Naive thymus-derived CD4-positive, alpha-beta T cell (primary cell): ENCODE data around the gene SAFB. TPM values are rescaled to one million over a fixed set of nuclear protein-coding genes. Genes with fewer than 3 reads are reported as not detected.
A peak's percentile ranks its signal among the peaks of the same experiment; 100 is the strongest.

Experiments used
- ATAC-seq: fragments of 150-1000 bp; cut with Tn5 transposase; 2 replicates; pipeline ENCODE4 v1.10.0; 2021; ENCODE audit warnings: mild to moderate bottlenecking, moderate library complexity
- CTCF ChIA-PET: fragments of 350-600 bp; sonication (Branson Sonifier 250); formaldehyde crosslinking; loops from one replicate; lab custom pipeline; 2021; ENCODE audit warnings: antibody characterized with exemption; lab: Charles Lee
- POLR2A ChIA-PET: fragments of 350-600 bp; sonication (Branson Sonifier 250); formaldehyde crosslinking; loops from one replicate; lab custom pipeline; 2021; ENCODE audit warnings: antibody characterized with exemption, inconsistent platforms; lab: Charles Lee
- DNase-seq, 9 donors: peaks; one replicate each; pipeline versions ENCODE4 v3.0.0 to v3.0.0-alpha.2; 2020 to 2022; ENCODE audit warnings: mixed read lengths in 1 of 9
- H3K27ac ChIP-seq: one replicate; pipeline ENCODE4 v1.7.0; 2013; ENCODE audit warnings: mild to moderate bottlenecking, low read depth, low read length, moderate library complexity
- H3K27me3 ChIP-seq, 2 donors: one replicate each; pipeline ENCODE4 v1.7.0; 2013; ENCODE audit warnings: low read length in 2 of 2, mild to moderate bottlenecking in 2 of 2, moderate library complexity in 2 of 2; ENCODE audit not compliant: control insufficient read depth in 2 of 2, insufficient read depth in 2 of 2
- H3K36me3 ChIP-seq, 3 experiments: 1 replicate in 2 of 3; 2 replicates in 1 of 3; pipeline ENCODE4 v1.7.0; 2013; ENCODE audit warnings: low read length in 3 of 3, mild to moderate bottlenecking in 3 of 3, moderate library complexity in 1 of 3; ENCODE audit not compliant: insufficient read depth in 3 of 3, control insufficient read depth in 2 of 3
- H3K4me1 ChIP-seq, 2 donors: one replicate each; pipeline ENCODE4 v1.7.0; 2013; ENCODE audit warnings: low read length in 2 of 2, mild to moderate bottlenecking in 2 of 2, moderate library complexity in 1 of 2; ENCODE audit not compliant: control insufficient read depth in 2 of 2, insufficient read depth in 2 of 2
- H3K4me3 ChIP-seq: 2 replicates; pipeline ENCODE4 v1.7.0; 2013; ENCODE audit warnings: mild to moderate bottlenecking, low read length
- H3K9me3 ChIP-seq, 3 experiments: 1 replicate in 2 of 3; 2 replicates in 1 of 3; pipeline ENCODE4 v1.7.0; 2013; ENCODE audit warnings: low read length in 3 of 3; ENCODE audit not compliant: control insufficient read depth in 2 of 3
- H3K27ac Mint-ChIP-seq, 9 donors: one replicate each; pipeline ENCODE4 v1.8.0; 2020 to 2022; ENCODE audit warnings: mixed read lengths in 9 of 9, mild to moderate bottlenecking in 8 of 9, moderate library complexity in 5 of 9, inconsistent platforms in 2 of 9
- H3K27me3 Mint-ChIP-seq, 5 donors: one replicate each; pipeline ENCODE4 v1.8.0; 2021 to 2022; ENCODE audit warnings: mixed read lengths in 5 of 5, mild to moderate bottlenecking in 1 of 5
- H3K36me3 Mint-ChIP-seq, 5 donors: one replicate each; pipeline ENCODE4 v1.8.0; 2020 to 2022; ENCODE audit warnings: mixed read lengths in 5 of 5, mild to moderate bottlenecking in 3 of 5, inconsistent platforms in 1 of 5
- H3K4me1 Mint-ChIP-seq, 7 donors: one replicate each; pipeline ENCODE4 v1.8.0; 2020 to 2022; ENCODE audit warnings: mixed read lengths in 7 of 7, mild to moderate bottlenecking in 3 of 7, inconsistent platforms in 1 of 7
- H3K4me3 Mint-ChIP-seq, 10 donors: one replicate each; pipeline ENCODE4 v1.8.0; 2020 to 2022; ENCODE audit warnings: mild to moderate bottlenecking in 10 of 10, mixed read lengths in 10 of 10, moderate library complexity in 6 of 10, inconsistent platforms in 2 of 10
- H3K9me3 Mint-ChIP-seq, 11 donors: one replicate each; pipeline ENCODE4 v1.8.0; 2020 to 2022; ENCODE audit warnings: mixed read lengths in 11 of 11, mild to moderate bottlenecking in 4 of 11, inconsistent platforms in 1 of 11, moderate library complexity in 1 of 11
- intact Hi-C, 2 donors: fragments of 100-400 bp; cut with micrococcal nuclease; formaldehyde crosslinking; loops; one replicate each; pipeline ENCODE4 v1.15.1; 2023
- polyA plus RNA-seq, 2 donors: library from polyadenylated mRNA; unstranded; fragments of 300-500 nt; fragmentation: Illumina TruSeq; gene quantifications; one replicate each; pipeline ENCODE4 v1.2.3, GENCODE V29; 2021
- total RNA-seq, 6 experiments: library from RNA in 5 of 6; stranded (reverse) in 5 of 6; gene quantifications; 1 replicate in 5 of 6; 2 replicates in 1 of 6; pipeline ENCODE4 v1.2.3 and lab custom pipeline; 2021 to 2026

The SAFB gene
- total and polyA plus RNA-seq, 7 experiments from 2014 or later: 50.3 to 203 (median 170) TPM

DNA sequence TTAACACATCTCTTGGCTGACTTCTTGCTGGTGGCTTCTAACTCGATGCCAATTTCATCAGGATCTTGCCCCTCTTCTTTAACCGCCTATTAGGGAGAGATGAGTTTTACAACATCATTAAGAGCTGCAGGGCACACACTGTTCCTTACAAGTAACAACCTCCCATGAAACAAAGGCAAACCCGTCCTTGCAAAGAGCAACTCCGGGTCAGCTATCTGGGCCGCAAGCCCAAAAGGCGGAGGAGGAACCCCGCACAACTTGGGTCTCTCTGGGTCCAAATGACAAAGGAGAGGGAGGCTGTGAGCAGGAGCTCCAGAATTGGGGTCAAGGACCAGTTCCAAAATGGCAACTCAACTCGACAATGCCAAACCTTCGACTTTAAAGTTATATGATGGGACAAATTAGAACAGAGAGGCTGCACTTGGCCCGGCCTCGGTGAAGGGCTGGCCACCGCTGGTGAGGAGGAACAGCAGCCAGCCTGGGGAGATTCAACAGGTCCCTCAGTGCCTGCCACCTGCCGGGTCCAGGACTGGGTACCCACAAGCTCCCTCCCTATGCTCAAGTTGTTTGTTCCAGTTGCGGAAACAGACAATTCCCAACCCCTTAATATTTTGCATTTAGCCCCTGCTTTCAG is 1.5 kb upstream of the SAFB start:
- ChIA-PET POLR2A (interaction anchor here (0.5 to 3.0 kb wide), 10 partner anchors 9 to 897 kb away, joined by 3 to 18 read pairs (median 3); partner anchors contain the start of genes CATSPERD, LONP1 and NDUFA11), CTCF (interaction anchor here (1.0 to 2.3 kb wide), 2 partner anchors 65 to 68 kb away, joined by 3 to 7 read pairs; partner anchors contain the start of gene RPL36)
- no peaks in the 10 kb centered on the region for H3K9me3 ChIP-seq
- Mint-ChIP-seq H3K27me3 (peaks cover 0 to 5% (median 0%) of the 10 kb centered on the region in 5 donors), H3K4me1 (peaks cover 51 to 78% (median 68%) of the 10 kb centered on the region in 7 donors), H3K27ac (peak overlapping the region; percentile 91 to 100 (median 99)), H3K4me3 (peak overlapping the region; percentile 97 to 100 (median 100)), H3K36me3 (peaks cover 11 to 42% (median 28%) of the 10 kb centered on the region in 5 donors), H3K9me3 (peaks cover 0 to 6% (median 0%) of the 10 kb centered on the region in 11 donors)
- peak in 1 of 9 donors; percentile 24 for DNase-seq
- H3K36me3 ChIP-seq: peaks cover 4 to 71% (median 10%) of the 10 kb centered on the region in 3 experiments
- H3K27ac ChIP-seq: peak overlapping the region; percentile 89
- intact Hi-C loops: loop anchor here (5.0 kb wide), 3 partner anchors 281 to 741 kb away; partner anchors contain the start of genes CLPP (in 1 of the 2), NDUFA11 (in 1 of the 2) and VMAC (in 1 of the 2)
- no peaks in the 10 kb centered on the region for H3K27me3 ChIP-seq
- peak overlapping the region; percentile 89 for H3K4me3 ChIP-seq
- H3K4me1 ChIP-seq: peaks cover 45 to 53% of the 10 kb centered on the region in 2 donors
- ATAC-seq: no peak

DNA sequence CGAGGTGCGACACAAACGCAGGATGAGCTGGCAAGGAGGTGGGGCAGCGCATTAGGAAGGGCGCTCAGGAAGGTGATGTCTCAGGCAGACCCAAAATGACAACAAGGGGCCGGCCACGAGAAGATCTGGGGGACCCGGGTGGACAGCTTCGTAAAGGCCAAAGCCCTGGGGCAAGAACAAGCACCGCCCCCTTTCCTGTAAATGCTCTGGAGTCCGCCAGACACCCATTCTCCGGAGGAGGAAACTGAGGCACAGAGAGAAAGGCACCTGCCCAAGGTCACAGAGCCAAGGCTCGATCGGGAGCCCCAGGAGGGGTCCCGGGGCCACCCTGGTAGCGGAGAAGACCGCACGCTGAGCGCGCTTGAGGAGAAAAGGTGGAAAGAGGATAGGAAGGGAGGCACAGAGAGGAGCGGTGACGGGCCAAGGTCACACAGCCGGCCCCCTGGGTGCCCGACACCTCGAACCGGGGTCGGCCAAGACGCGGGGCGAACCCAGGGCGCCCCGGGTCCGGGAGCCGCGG is 878 bp upstream of the SAFB start:
- H3K9me3 Mint-ChIP-seq: peaks cover 0 to 6% (median 0%) of the 10 kb centered on the region in 11 donors
- POLR2A ChIA-PET: interaction anchor here (0.5 to 3.0 kb wide), 18 partner anchors 9 to 898 kb away, joined by 3 to 18 read pairs (median 8); partner anchors contain the start of genes CATSPERD, LONP1, NDUFA11 and RPL36
- peaks cover 9 to 71% (median 16%) of the 10 kb centered on the region in 3 experiments for H3K36me3 ChIP-seq
- ATAC-seq (no peak), DNase-seq (peak in 4 of 9 donors; percentile 10 to 23 (median 18))
- H3K27me3 ChIP-seq: no peaks in the 10 kb centered on the region
- CTCF ChIA-PET: interaction anchor here (1.1 to 2.3 kb wide), 3 partner anchors 65 to 182 kb away, joined by 3 to 8 read pairs (median 7); partner anchors contain the start of gene RPL36
- H3K9me3 ChIP-seq: no peaks in the 10 kb centered on the region
- peaks cover 53 to 80% (median 72%) of the 10 kb centered on the region in 7 donors for H3K4me1 Mint-ChIP-seq
- peak overlapping the region; percentile 89 for H3K4me3 ChIP-seq
- intact Hi-C loops: loop anchor here (1.0 to 5.0 kb wide), 10 partner anchors 58 to 897 kb away; partner anchors contain the start of genes MICOS13 (in 2 of the 2), CATSPERD (in 1 of the 2), CLPP (in 1 of the 2) and DUS3L (in 1 of the 2)
- H3K27ac Mint-ChIP-seq: peak overlapping the region; percentile 91 to 100 (median 99)
- H3K4me1 ChIP-seq: peaks cover 48 to 59% of the 10 kb centered on the region in 2 donors
- H3K27me3 Mint-ChIP-seq: peaks cover 0 to 5% (median 0%) of the 10 kb centered on the region in 5 donors
- peaks cover 11 to 45% (median 30%) of the 10 kb centered on the region in 5 donors for H3K36me3 Mint-ChIP-seq
- peak overlapping the region; percentile 89 for H3K27ac ChIP-seq
- peak overlapping the region; percentile 97 to 100 (median 100) for H3K4me3 Mint-ChIP-seq

DNA sequence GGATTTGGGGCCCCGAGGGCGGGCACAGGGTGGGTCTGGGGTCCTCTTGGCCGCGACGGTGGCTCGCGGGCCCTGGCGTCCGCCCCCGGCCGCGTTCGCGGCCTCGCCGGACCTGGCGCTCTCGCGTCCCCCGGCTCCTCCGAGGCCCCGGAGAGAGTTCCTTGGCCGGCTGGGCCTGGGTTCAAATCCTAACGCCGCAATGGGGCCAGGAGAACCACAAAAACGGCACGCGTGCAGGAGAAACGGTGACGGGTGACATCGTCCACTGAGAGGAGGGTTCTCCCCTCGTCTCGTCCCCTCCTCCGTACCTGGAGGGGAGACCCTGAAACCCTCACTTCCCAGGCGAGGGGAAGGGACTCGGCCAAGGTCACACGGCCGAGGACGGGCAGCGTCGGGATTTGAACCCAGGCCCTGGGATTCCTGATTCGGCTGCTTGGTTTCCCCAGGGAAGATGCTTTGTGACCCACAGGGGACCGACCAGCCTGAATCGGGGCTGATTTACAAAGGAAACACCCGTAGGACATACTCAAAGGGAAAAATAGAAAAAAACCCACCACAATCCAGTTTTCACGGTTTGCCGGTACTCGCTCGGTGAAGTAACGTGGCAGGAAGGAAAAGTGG is 624 bp downstream of the SAFB start:
- intact Hi-C loops: loop anchor here (1.0 to 5.0 kb wide), 11 partner anchors 67 to 1152 kb away; partner anchors contain the start of genes DUS3L (in 2 of the 2), VMAC (in 2 of the 2), CATSPERD (in 1 of the 2) and CLPP (in 1 of the 2)
- peaks cover 61 to 70% of the 10 kb centered on the region in 2 donors for H3K4me1 ChIP-seq
- Mint-ChIP-seq H3K9me3 (peaks cover 0 to 6% (median 0%) of the 10 kb centered on the region in 11 donors), H3K4me3 (peak overlapping the region; percentile 97 to 100 (median 100)), H3K4me1 (peaks cover 53 to 79% (median 71%) of the 10 kb centered on the region in 7 donors), H3K27me3 (peaks cover 0 to 5% (median 0%) of the 10 kb centered on the region in 5 donors), H3K27ac (peak overlapping the region; percentile 99 to 100 (median 100)), H3K36me3 (peaks cover 15 to 47% (median 30%) of the 10 kb centered on the region in 5 donors)
- ChIA-PET CTCF (interaction anchor here (1.1 to 2.3 kb wide), 3 partner anchors 63 to 181 kb away, joined by 3 to 8 read pairs (median 7); partner anchors contain the start of gene RPL36), POLR2A (interaction anchor here (0.7 to 3.0 kb wide), 17 partner anchors 8 to 280 kb away, joined by 3 to 18 read pairs (median 8); partner anchors contain the start of genes CATSPERD, LONP1, NDUFA11 and RPL36)
- no peaks in the 10 kb centered on the region for H3K9me3 ChIP-seq
- DNase-seq: peak in 1 of 9 donors; percentile 13
- H3K27ac ChIP-seq: peak overlapping the region; percentile 97
- peaks cover 9 to 63% (median 24%) of the 10 kb centered on the region in 3 experiments for H3K36me3 ChIP-seq
- H3K4me3 ChIP-seq: peak overlapping the region; percentile 91
- H3K27me3 ChIP-seq: no peaks in the 10 kb centered on the region
- no peak for ATAC-seq

DNA sequence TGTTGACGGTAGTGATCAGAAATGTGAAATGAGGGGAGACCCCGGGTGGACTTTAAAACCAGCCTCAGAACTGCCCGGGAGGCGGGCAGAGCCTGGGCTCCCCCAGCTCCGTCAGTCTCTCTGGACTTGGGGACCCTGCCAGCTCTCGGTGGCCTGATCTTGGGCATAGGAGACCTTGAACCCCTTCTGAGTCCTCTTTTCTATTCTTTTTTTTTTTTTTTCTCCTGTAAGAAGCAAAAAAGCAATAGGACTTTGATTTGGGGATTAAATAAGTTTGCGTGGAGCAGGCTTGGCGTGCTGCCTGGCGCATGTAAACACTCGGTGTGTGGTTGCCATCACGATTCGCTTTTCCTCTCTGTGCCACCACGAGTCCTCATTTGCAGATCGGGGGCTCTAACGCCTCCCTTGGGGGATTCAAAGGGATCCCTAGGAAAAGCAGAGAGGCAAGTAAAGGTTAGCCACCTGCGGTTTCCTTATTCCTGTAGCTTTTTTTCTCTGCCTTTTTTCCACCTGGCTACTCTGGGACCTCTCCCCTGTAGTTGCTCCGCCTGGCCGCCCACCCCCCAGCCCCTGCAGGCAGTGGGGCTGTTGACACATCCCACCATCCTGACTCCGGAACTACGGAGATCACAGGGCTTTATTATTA is 1.3 kb downstream of the SAFB start:
- Histone ChIP-seq H3K4me1 (peaks cover 61 to 68% of the 10 kb centered on the region in 2 donors), H3K36me3 (peaks cover 9 to 61% (median 20%) of the 10 kb centered on the region in 3 experiments), H3K4me3 (peak overlapping the region; percentile 91), H3K27ac (peak overlapping the region; percentile 97), H3K27me3 (no peaks in the 10 kb centered on the region), H3K9me3 (no peaks in the 10 kb centered on the region)
- peak in 8 of 9 donors; percentile 10 to 34 (median 24) for DNase-seq
- no peak for ATAC-seq
- ChIA-PET POLR2A (interaction anchor here (0.7 to 2.7 kb wide), 6 partner anchors 9 to 364 kb away, joined by 3 to 18 read pairs (median 6); partner anchors contain the start of gene RPL36), CTCF (interaction anchor here (1.0 kb wide), 1 partner anchor 66 kb away, joined by 4 read pairs; the partner anchor contains the start of gene RPL36)
- Mint-ChIP-seq H3K4me1 (peaks cover 55 to 79% (median 71%) of the 10 kb centered on the region in 7 donors), H3K9me3 (peaks cover 0 to 6% (median 0%) of the 10 kb centered on the region in 11 donors), H3K27me3 (peaks cover 0 to 5% (median 0%) of the 10 kb centered on the region in 5 donors), H3K36me3 (peaks cover 15 to 43% (median 34%) of the 10 kb centered on the region in 5 donors), H3K4me3 (peak overlapping the region; percentile 91 to 100 (median 99)), H3K27ac (peak overlapping the region; percentile 87 to 100 (median 97))
- intact Hi-C loops: loop anchor here (5.0 kb wide), 3 partner anchors 278 to 738 kb away; partner anchors contain the start of genes CLPP (in 1 of the 2), NDUFA11 (in 1 of the 2) and VMAC (in 1 of the 2)

DNA sequence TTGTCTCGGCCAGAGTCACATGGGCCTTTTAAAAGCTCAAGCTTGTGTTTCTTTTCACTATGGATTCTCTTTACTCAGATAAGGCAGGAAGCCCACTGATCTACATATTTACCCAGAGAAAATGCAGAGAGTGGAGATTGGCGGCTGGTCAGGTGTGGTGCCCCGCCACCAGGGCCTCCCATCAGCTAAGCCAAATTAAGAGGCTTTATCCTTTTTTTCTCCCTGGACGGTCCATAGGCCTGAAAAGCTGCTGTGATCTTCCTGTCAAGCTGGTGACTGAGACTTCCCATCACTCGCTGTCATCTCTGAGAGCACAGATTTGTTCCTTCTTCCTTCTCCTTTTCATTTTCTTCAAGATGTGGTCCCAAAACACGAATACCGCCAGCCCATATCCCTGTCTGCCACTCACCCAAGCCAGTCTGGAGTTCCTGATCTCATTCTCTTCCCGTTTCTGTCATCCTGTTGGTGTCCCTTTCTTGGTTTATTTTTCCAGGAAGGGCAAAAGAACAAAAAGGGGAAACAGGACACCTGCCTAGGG is 1.9 kb downstream of the SAFB start:
- H3K9me3 ChIP-seq: no peaks in the 10 kb centered on the region
- DNase-seq (no peak), ATAC-seq (no peak)
- Mint-ChIP-seq H3K4me1 (peaks cover 54 to 79% (median 73%) of the 10 kb centered on the region in 7 donors), H3K9me3 (peaks cover 0 to 6% (median 0%) of the 10 kb centered on the region in 11 donors), H3K27ac (peak overlapping the region; percentile 87 to 100 (median 97)), H3K27me3 (peaks cover 0 to 5% (median 0%) of the 10 kb centered on the region in 5 donors), H3K4me3 (peak overlapping the region; percentile 91 to 100 (median 99)), H3K36me3 (peaks cover 15 to 42% (median 35%) of the 10 kb centered on the region in 5 donors)
- ChIA-PET CTCF (interaction anchor here (1.0 kb wide), 1 partner anchor 65 kb away, joined by 4 read pairs; the partner anchor contains the start of gene RPL36), POLR2A (interaction anchor here (0.7 to 2.1 kb wide), 6 partner anchors 9 to 364 kb away, joined by 3 to 8 read pairs (median 4); partner anchors contain the start of gene RPL36)
- no peaks in the 10 kb centered on the region for H3K27me3 ChIP-seq
- H3K4me1 ChIP-seq: peaks cover 60 to 63% of the 10 kb centered on the region in 2 donors
- H3K27ac ChIP-seq: peak overlapping the region; percentile 97
- H3K36me3 ChIP-seq: peaks cover 9 to 64% (median 23%) of the 10 kb centered on the region in 3 experiments
- peak overlapping the region; percentile 91 for H3K4me3 ChIP-seq
- intact Hi-C loops: loop anchor here (5.0 kb wide), 3 partner anchors 277 to 737 kb away; partner anchors contain the start of genes CLPP (in 1 of the 2), NDUFA11 (in 1 of the 2) and VMAC (in 1 of the 2)
